Liver (tissue), 9 donors: ENCODE results near the gene FAM9C. TPM values are rescaled to one million over a fixed set of nuclear protein-coding genes. Genes with fewer than 3 reads are reported as not detected.
A peak's percentile ranks its signal among the peaks of the same experiment; 100 is the strongest.
"Not testable (repeated sequence)": the region's sequence is repeated elsewhere in the genome, so short reads cannot be mapped to it uniquely, and the experiment has no call there.

Source experiments
- DNase-seq: peaks from one replicate; pipeline ENCODE4 v3.0.0-alpha.2; 2017; ENCODE audit warnings: low spot score
- H3K27ac ChIP-seq, 2 donors: one replicate each; pipeline ENCODE4 v1.7.0; 2013; ENCODE audit warnings: inconsistent platforms in 2 of 2, low read length in 2 of 2, control low read depth in 1 of 2, low read depth in 1 of 2, mild to moderate bottlenecking in 1 of 2
- H3K27me3 ChIP-seq, 4 donors: one replicate each; pipeline versions ENCODE4 v1.6.1 to v1.7.0; 2013; ENCODE audit warnings: low read length in 3 of 4, inconsistent platforms in 1 of 4, mild to moderate bottlenecking in 1 of 4, moderate library complexity in 1 of 4; ENCODE audit not compliant: control insufficient read depth in 4 of 4, insufficient read depth in 4 of 4
- H3K36me3 ChIP-seq, 4 donors: one replicate each; pipeline versions ENCODE4 v1.6.1 to v1.7.0; 2013; ENCODE audit warnings: low read length in 3 of 4, mild to moderate bottlenecking in 3 of 4, low read depth in 1 of 4, moderate library complexity in 1 of 4; ENCODE audit not compliant: control insufficient read depth in 4 of 4, insufficient read depth in 3 of 4
- H3K4me1 ChIP-seq, 4 donors: one replicate each; pipeline versions ENCODE4 v1.6.1 to v1.7.0; 2013; ENCODE audit warnings: low read length in 3 of 4, mild to moderate bottlenecking in 3 of 4, moderate library complexity in 1 of 4; ENCODE audit not compliant: control insufficient read depth in 4 of 4, insufficient read depth in 4 of 4
- H3K4me3 ChIP-seq, 3 donors: one replicate each; pipeline versions ENCODE4 v1.6.1 to v1.7.0; 2013; ENCODE audit warnings: low read length in 3 of 3, control low read depth in 1 of 3, low read depth in 1 of 3, mild to moderate bottlenecking in 1 of 3
- H3K9ac ChIP-seq, 2 donors: one replicate each; pipeline ENCODE4 v1.7.0; 2013; ENCODE audit warnings: low read length in 2 of 2, mild to moderate bottlenecking in 2 of 2, moderate library complexity in 2 of 2, control low read depth in 1 of 2, low read depth in 1 of 2
- H3K9me3 ChIP-seq, 4 donors: one replicate each; pipeline versions ENCODE4 v1.6.1 to v1.7.0; 2013; ENCODE audit warnings: low read length in 3 of 4; ENCODE audit not compliant: control insufficient read depth in 4 of 4
- EGR1 ChIP-seq, 2 donors: IDR thresholded peaks; 2 replicates each; pipeline ENCODE4 v1.6.1; 2016 to 2018; ENCODE audit warnings: antibody characterized with exemption in 2 of 2, low read depth in 2 of 2
- FOXA1 ChIP-seq: IDR thresholded peaks from 2 replicates; pipeline ENCODE4 v1.6.1; 2016; ENCODE audit warnings: antibody characterized with exemption
- FOXA2 ChIP-seq: IDR thresholded peaks from 2 replicates; pipeline ENCODE4 v1.6.1; 2016; ENCODE audit warnings: antibody characterized with exemption
- GABPA ChIP-seq, 2 donors: IDR thresholded peaks in 1 of 2; conservative IDR thresholded peaks in 1 of 2; 2 replicates each; pipeline ENCODE4 v1.6.1; 2016; ENCODE audit warnings: antibody characterized with exemption in 2 of 2, mild to moderate bottlenecking in 1 of 2, moderate library complexity in 1 of 2
- HNF4A ChIP-seq, 2 donors: conservative IDR thresholded peaks; 2 replicates each; pipeline ENCODE4 v1.6.1; 2016; ENCODE audit warnings: antibody characterized with exemption in 2 of 2, mild to moderate bottlenecking in 2 of 2
- NR2F2 ChIP-seq: IDR thresholded peaks from 2 replicates; pipeline ENCODE4 v1.6.1; 2016; ENCODE audit warnings: antibody characterized with exemption
- RAD21 ChIP-seq, 2 donors: IDR thresholded peaks; 2 replicates each; pipeline ENCODE4 v1.6.1; 2016; ENCODE audit warnings: antibody characterized with exemption in 2 of 2, mild to moderate bottlenecking in 2 of 2
- RXRA ChIP-seq, 2 donors: IDR thresholded peaks; 2 replicates each; pipeline ENCODE4 v1.6.1; 2017 to 2018; ENCODE audit warnings: antibody characterized with exemption in 2 of 2, mild to moderate bottlenecking in 1 of 2
- SP1 ChIP-seq: IDR thresholded peaks from 2 replicates; pipeline ENCODE4 v1.6.1; 2018; ENCODE audit warnings: antibody characterized with exemption, mild to moderate bottlenecking
- TAF1 ChIP-seq: conservative IDR thresholded peaks from 2 replicates; pipeline ENCODE4 v1.6.1; 2016; ENCODE audit warnings: antibody characterized with exemption, mild to moderate bottlenecking
- YY1 ChIP-seq: IDR thresholded peaks from 2 replicates; pipeline ENCODE4 v1.6.1; 2016; ENCODE audit warnings: antibody characterized with exemption, mild to moderate bottlenecking
- WGBS: extraction: QIAGEN DNeasy Blood & Tissue Kit; methylation state at CpG from one replicate; pipeline ENCODE4 v1.1.7; 2013; 5-methylcytosine and 5-hydroxymethylcytosine counted together
- polyA plus RNA-seq, 2 donors: library from polyadenylated mRNA; stranded (reverse) in 1 of 2; unstranded in 1 of 2; fragments of 200-250 nt in 1 of 2; fragments of >200 nt in 1 of 2; fragmentation: Nextera tagmentation in 1 of 2; extraction: Ambion mirVana in 1 of 2; gene quantifications; one replicate each; pipeline versions ENCODE4 v1.2.1 to v1.2.3, GENCODE V29; 2013 to 2015
- total RNA-seq, 2 donors: library from RNA; depleted of rRNA; stranded (reverse); fragments of >200 nt; gene quantifications; one replicate each; pipeline ENCODE4 v1.2.3, GENCODE V29; 2014
- TF ChIP-seq, protein P1 (sequence below): IDR thresholded peaks from 2 replicates; pipeline ENCODE4 v1.6.1; 2016; ENCODE audit warnings: antibody characterized with exemption, mild to moderate bottlenecking
- TF ChIP-seq, protein P2 (sequence below): IDR thresholded peaks from 2 replicates; pipeline ENCODE4 v1.6.1; 2016; ENCODE audit warnings: antibody characterized with exemption
- donor health status: healthy.
- donor health status: healthy.
- donor health status: healthy.
- donor health status: healthy.
- donor health status: healthy.

Gene FAM9C
- total and polyA plus RNA-seq, 4 donors, result not detected

DNA sequence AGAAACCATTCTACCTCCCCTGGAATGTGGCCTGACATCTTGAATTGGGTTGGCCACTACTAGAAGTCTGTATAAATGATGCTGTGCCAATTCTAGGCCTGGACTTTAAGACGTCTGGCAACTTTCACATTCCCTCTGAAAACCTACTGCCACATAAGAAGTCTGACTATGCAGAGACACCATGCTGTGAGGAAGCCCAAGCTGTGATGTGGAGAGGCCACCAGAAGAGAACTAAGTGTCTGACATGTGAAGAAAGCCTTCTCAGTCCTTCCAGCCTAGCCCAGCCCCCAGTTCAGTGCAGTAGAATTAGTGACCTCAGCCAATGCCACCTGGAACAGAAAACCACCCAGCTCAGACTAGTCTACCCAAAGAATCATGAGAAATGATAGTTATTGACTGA is 24.2 kb upstream of the FAM9C start (continued):
- TF ChIP-seq, protein P1, sequence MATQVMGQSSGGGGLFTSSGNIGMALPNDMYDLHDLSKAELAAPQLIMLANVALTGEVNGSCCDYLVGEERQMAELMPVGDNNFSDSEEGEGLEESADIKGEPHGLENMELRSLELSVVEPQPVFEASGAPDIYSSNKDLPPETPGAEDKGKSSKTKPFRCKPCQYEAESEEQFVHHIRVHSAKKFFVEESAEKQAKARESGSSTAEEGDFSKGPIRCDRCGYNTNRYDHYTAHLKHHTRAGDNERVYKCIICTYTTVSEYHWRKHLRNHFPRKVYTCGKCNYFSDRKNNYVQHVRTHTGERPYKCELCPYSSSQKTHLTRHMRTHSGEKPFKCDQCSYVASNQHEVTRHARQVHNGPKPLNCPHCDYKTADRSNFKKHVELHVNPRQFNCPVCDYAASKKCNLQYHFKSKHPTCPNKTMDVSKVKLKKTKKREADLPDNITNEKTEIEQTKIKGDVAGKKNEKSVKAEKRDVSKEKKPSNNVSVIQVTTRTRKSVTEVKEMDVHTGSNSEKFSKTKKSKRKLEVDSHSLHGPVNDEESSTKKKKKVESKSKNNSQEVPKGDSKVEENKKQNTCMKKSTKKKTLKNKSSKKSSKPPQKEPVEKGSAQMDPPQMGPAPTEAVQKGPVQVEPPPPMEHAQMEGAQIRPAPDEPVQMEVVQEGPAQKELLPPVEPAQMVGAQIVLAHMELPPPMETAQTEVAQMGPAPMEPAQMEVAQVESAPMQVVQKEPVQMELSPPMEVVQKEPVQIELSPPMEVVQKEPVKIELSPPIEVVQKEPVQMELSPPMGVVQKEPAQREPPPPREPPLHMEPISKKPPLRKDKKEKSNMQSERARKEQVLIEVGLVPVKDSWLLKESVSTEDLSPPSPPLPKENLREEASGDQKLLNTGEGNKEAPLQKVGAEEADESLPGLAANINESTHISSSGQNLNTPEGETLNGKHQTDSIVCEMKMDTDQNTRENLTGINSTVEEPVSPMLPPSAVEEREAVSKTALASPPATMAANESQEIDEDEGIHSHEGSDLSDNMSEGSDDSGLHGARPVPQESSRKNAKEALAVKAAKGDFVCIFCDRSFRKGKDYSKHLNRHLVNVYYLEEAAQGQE, result no peak

DNA sequence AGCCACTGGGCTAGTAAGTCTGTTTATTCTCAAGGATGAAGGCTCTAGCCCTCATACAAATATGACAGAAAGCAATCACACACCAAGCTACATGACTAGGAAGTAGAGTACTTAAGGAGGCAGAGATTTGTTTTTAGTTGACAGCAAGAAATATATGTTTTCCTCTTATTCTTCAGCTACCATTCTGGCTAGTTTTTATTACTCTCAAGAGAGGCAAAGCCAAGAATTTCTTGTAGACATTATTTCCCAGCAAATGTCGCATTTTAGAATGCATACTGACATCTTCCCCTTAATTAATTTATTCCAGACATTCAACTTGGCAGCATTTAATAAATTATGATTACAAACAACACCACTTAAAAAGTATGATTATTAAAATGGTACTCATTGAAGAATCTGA is 23.4 kb upstream of the FAM9C start:
- Histone ChIP-seq H3K9me3 (peaks cover 0 to 9% (median 4%) of the 10 kb centered on the region in 4 donors), H3K27me3 (no peaks in the 10 kb centered on the region), H3K27ac (no peak overlapping the region), H3K4me3 (no peak overlapping the region), H3K9ac (no peak overlapping the region), H3K4me1 (no peaks in the 10 kb centered on the region), H3K36me3 (no peaks in the 10 kb centered on the region)
- no peak for TF ChIP-seq GABPA (IDR thresholded peaks at IDR 0.05 in 1 of 2, conservative IDR thresholded peaks at IDR 0.05 in 1 of 2)
- TF ChIP-seq HNF4A (conservative IDR thresholded peaks at IDR 0.05), result no peak
- no peak for TF ChIP-seq YY1
- no peak for TF ChIP-seq RXRA (IDR thresholded peaks at IDR 0.05)
- no peak for TF ChIP-seq TAF1
- TF ChIP-seq FOXA1, result no peak
- TF ChIP-seq SP1, result no peak
- no peak for TF ChIP-seq NR2F2
- 95% methylated on average over 1 of the region's 1 CpG for WGBS
- DNase-seq, result no peak

DNA sequence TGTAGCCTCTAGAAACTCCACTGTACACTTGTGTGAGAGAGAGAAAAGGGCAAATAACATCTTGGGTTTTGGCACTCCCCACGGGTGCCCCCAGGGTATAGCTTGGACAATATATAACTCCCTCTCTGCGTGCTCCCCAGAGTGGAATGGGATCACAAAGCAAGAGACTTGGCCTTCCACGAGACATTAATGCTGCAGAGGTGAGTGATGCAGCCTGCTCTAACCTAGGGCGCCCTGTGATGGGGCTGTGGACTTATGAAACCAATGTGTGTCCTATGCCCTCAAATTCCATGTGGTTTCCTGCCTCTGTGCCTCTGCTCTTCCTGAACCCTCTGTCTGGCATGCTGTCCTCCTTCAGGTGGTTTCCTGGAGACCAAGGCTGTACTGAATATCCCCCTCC is 22.0 kb upstream of the FAM9C start:
- no peaks in the 10 kb centered on the region for H3K27me3 ChIP-seq
- no peak overlapping the region for H3K9ac ChIP-seq
- WGBS, result 92% methylated on average over 4 of the region's 4 CpGs
- no peak overlapping the region for H3K27ac ChIP-seq
- no peak for DNase-seq
- peaks cover 0 to 9% (median 4%) of the 10 kb centered on the region in 4 donors for H3K9me3 ChIP-seq
- H3K4me3 ChIP-seq, result no peak overlapping the region
- no peaks in the 10 kb centered on the region for H3K36me3 ChIP-seq
- TF ChIP-seq TAF1, result no peak
- no peak for TF ChIP-seq FOXA1
- no peak for TF ChIP-seq RAD21 (IDR thresholded peaks at IDR 0.05)
- TF ChIP-seq YY1, result no peak
- TF ChIP-seq EGR1 (IDR thresholded peaks at IDR 0.05; ENCODE audit: low read depth in 2 of 2), result no peak
- TF ChIP-seq, protein P2, sequence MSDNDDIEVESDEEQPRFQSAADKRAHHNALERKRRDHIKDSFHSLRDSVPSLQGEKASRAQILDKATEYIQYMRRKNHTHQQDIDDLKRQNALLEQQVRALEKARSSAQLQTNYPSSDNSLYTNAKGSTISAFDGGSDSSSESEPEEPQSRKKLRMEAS, result no peak
- TF ChIP-seq FOXA2, result no peak
- no peak for TF ChIP-seq HNF4A (conservative IDR thresholded peaks at IDR 0.05)
- no peaks in the 10 kb centered on the region for H3K4me1 ChIP-seq

DNA sequence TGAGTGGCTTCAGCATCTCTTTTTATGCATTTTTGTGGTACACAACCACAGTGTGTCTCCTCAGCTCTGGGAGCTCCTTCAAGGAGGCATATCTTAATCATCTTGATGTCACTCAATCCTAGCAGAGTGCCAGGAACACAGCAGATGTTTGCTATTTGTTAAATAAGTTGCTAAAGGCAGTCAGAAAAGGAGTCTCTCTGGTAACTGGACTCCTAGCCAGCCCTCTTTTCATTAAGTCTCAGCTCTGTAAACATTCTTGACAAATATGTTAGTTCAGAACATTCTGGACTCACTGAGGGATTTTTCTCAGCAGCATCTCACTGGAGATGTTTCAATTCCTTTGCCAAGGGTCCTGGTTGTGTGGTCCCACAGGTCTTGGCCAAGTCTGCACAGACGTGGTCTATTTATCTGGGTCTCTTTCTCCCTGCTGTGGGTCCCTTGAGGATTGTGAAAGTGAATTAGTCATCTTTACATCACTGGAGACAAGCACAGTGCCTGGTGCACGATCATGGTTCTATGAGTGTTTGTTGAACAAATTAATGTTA is 20.3 kb upstream of the FAM9C start:
- Histone ChIP-seq H3K27me3 (no peaks in the 10 kb centered on the region), H3K36me3 (no peaks in the 10 kb centered on the region), H3K9me3 (peaks cover 0 to 6% (median 2%) of the 10 kb centered on the region in 4 donors), H3K9ac (no peak overlapping the region), H3K4me3 (no peak overlapping the region), H3K4me1 (no peaks in the 10 kb centered on the region), H3K27ac (no peak overlapping the region)
- DNase-seq, result no peak
- 80% methylated on average over 2 of the region's 2 CpGs for WGBS
- TF ChIP-seq RAD21 (IDR thresholded peaks at IDR 0.05) (peak in 1 of 2 donors; percentile 37), NR2F2 (peak; percentile 54), GABPA (IDR thresholded peaks at IDR 0.05 in 1 of 2, conservative IDR thresholded peaks at IDR 0.05 in 1 of 2) (no peak)

DNA sequence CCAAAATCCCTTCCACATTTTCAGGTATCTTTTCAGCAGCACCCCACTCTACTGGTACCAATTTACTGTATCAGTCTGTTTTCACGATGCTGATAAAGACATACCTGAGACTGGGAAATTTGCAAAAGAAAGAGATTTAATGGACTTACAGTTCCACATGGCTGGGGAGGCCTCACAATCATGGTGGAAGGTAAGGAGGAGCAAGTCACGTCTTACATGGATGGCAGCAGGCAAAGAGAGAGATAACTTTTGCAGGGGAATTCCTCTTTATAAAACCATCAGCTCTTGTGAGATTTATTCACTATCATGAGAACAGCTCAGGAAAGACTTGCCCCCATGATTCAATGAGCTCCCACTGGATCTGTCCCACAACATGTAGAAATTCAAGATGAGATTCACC is 18.7 kb upstream of the FAM9C start:
- H3K4me1 ChIP-seq, H3K9me3 ChIP-seq, H3K27ac ChIP-seq, H3K36me3 ChIP-seq, H3K9ac ChIP-seq, H3K4me3 ChIP-seq, DNase-seq, H3K27me3 ChIP-seq: not testable (repeated sequence)
- 100% methylated on average over 2 of the region's 2 CpGs for WGBS

DNA sequence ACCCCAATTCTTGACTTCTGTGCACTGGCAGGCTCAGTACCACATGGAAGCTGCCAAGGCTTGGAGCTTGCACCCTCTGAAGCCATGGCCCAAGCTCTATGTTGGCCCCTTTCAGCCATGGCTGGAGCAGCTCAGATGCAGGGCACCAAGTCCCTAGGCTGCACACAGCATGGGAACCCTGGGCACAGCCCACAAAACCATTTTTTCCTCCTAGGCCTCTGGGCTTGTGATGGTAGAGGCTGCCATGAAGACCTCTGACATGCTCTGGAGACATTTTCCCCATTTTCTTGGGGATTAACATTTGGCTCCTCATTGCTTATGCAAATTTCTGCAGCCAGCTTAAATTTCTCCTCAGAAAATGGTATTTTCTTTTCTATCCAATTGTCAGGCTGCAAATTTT is 17.9 kb upstream of the FAM9C start:
- not testable (repeated sequence) for H3K9me3 ChIP-seq, H3K27me3 ChIP-seq, H3K36me3 ChIP-seq, H3K9ac ChIP-seq, H3K4me1 ChIP-seq, H3K27ac ChIP-seq, DNase-seq, H3K4me3 ChIP-seq
